SK-N-SH (cell line): ENCODE measurements around the gene ZNF23. TPM values are rescaled to one million over a fixed set of nuclear protein-coding genes. Genes with fewer than 3 reads are reported as not detected.

Experiments
- CTCF ChIA-PET: fragments of 300-600, 350-600 bp; formaldehyde crosslinking; extraction: SDS; loops from one replicate; lab custom pipeline; 2021; lab: Yijun Ruan, JAX
- POLR2A ChIA-PET: fragments of 350-600 bp; sonication (Branson Sonifier 250); formaldehyde crosslinking; extraction: SDS; loops from one replicate; lab custom pipeline; 2020; ENCODE audit warnings: antibody characterized with exemption, inconsistent platforms; lab: Yijun Ruan, JAX
- DNase-seq: peaks from one replicate; pipeline ENCODE4 v3.0.0; 2012
- H2AFZ ChIP-seq: fragments of 200-600 bp; sonication (generic); 2 replicates; pipeline ENCODE4 v1.8.1; 2016; ENCODE audit warnings: antibody characterized with exemption, mild to moderate bottlenecking, low read depth
- H3F3A ChIP-seq: fragments of 200-600 bp; sonication (generic); replicated peaks from 2 replicates; pipeline ENCODE3; 2016; ENCODE audit warnings: antibody characterized with exemption, mild to moderate bottlenecking; ENCODE audit not compliant: insufficient read depth
- H3K27ac ChIP-seq, 2 experiments: fragments of 200-500 bp in 1 of 2; fragments of 200-600 bp in 1 of 2; sonication (Bioruptor generic) in 1 of 2; sonication (generic), shearing (Covaris generic) in 1 of 2; 2 replicates each; pipeline versions ENCODE4 v1.5.1 to v1.6.1; 2014 to 2016; ENCODE audit warnings: low read depth in 2 of 2, inconsistent platforms in 1 of 2, low read length in 1 of 2, mild to moderate bottlenecking in 1 of 2, mixed read lengths in 1 of 2
- H3K27me3 ChIP-seq: fragments of 200-600 bp; sonication (generic), shearing (Covaris generic); 2 replicates; pipeline ENCODE4 v1.6.1; 2016; ENCODE audit warnings: mixed run types; ENCODE audit not compliant: insufficient read depth
- H3K36me3 ChIP-seq, 2 experiments: fragments of 200-500 bp in 1 of 2; fragments of 200-600 bp in 1 of 2; sonication (Bioruptor generic) in 1 of 2; sonication (generic) in 1 of 2; replicated peaks in 1 of 2; 2 replicates each; pipeline versions ENCODE3 to v1.5.1; 2014 to 2016; ENCODE audit warnings: low read length in 1 of 2, mild to moderate bottlenecking in 1 of 2; ENCODE audit not compliant: insufficient read depth in 2 of 2, control insufficient read depth in 1 of 2
- H3K4me1 ChIP-seq, 2 experiments: fragments of 200-500 bp in 1 of 2; fragments of 200-600 bp in 1 of 2; sonication (Bioruptor generic) in 1 of 2; sonication (generic), shearing (Covaris generic) in 1 of 2; 2 replicates each; pipeline versions ENCODE4 v1.5.1 to v1.6.1; 2014 to 2016; ENCODE audit warnings: low read depth in 1 of 2, low read length in 1 of 2, mixed run types in 1 of 2; ENCODE audit not compliant: insufficient read depth in 2 of 2, control insufficient read depth in 1 of 2
- H3K4me2 ChIP-seq: fragments of 200-600 bp; sonication (generic), shearing (Covaris generic); 2 replicates; pipeline ENCODE4 v1.6.1; 2017; ENCODE audit warnings: mixed run types
- H3K4me3 ChIP-seq, 2 experiments: fragments of 200-500 bp in 1 of 2; fragments of 200-600 bp in 1 of 2; sonication (Bioruptor generic) in 1 of 2; sonication (generic), shearing (Covaris generic) in 1 of 2; 2 replicates each; pipeline versions ENCODE4 v1.5.1 to v1.8.1; 2014 to 2016; ENCODE audit warnings: low read depth in 2 of 2, inconsistent platforms in 1 of 2, low read length in 1 of 2, mild to moderate bottlenecking in 1 of 2, mixed read lengths in 1 of 2, moderate library complexity in 1 of 2
- H3K79me2 ChIP-seq: fragments of 200-600 bp; sonication (generic); 2 replicates; pipeline ENCODE4 v1.8.1; 2017; ENCODE audit warnings: mild to moderate bottlenecking; ENCODE audit not compliant: insufficient read depth
- H3K9ac ChIP-seq: fragments of 200-600 bp; sonication (generic); 2 replicates; pipeline ENCODE4 v1.6.1; 2017; ENCODE audit warnings: mixed run types
- H3K9me2 ChIP-seq: fragments of 200-600 bp; sonication (generic); 2 replicates; pipeline ENCODE4 v1.6.1; 2017; ENCODE audit warnings: mixed run types
- H3K9me3 ChIP-seq: fragments of 200-600 bp; sonication (generic); 2 replicates; pipeline ENCODE4 v1.6.1; 2017; ENCODE audit warnings: mixed run types, mild to moderate bottlenecking, moderate library complexity
- H4K20me1 ChIP-seq: fragments of 200-600 bp; sonication (generic); 2 replicates; pipeline ENCODE4 v1.6.1; 2017; ENCODE audit warnings: mild to moderate bottlenecking, mixed run types; ENCODE audit not compliant: insufficient read depth
- ELF1 ChIP-seq: IDR thresholded peaks from 2 replicates; pipeline ENCODE4 v1.4.0; 2012
- EP300 ChIP-seq, 2 experiments: IDR thresholded peaks; 2 replicates each; pipeline versions ENCODE4 v1.4.0 to v1.6.1; 2012; ENCODE audit warnings: borderline replicate concordance in 1 of 2, low read depth in 1 of 2, low read length in 1 of 2
- FOSL2 ChIP-seq: IDR thresholded peaks from 2 replicates; pipeline ENCODE4 v1.4.0; 2012; ENCODE audit warnings: low read depth, mild to moderate bottlenecking, moderate library complexity, borderline replicate concordance
- FOXJ3 ChIP-seq: sonication (generic); formaldehyde crosslinking; IDR thresholded peaks from 2 replicates; pipeline ENCODE4 v1.5.1; 2020; ENCODE audit warnings: mild to moderate bottlenecking, missing genetic modification reagents
- GATA2 ChIP-seq: sonication (generic); formaldehyde crosslinking; IDR thresholded peaks from 2 replicates; pipeline ENCODE4 v1.5.0; 2020; ENCODE audit warnings: mild to moderate bottlenecking, missing genetic modification reagents
- MEF2A ChIP-seq: IDR thresholded peaks from 2 replicates; pipeline ENCODE4 v1.4.0; 2012; ENCODE audit warnings: low read depth, borderline replicate concordance
- MXI1 ChIP-seq: IDR thresholded peaks from 2 replicates; pipeline ENCODE4 v1.6.1; 2012; ENCODE audit warnings: mild to moderate bottlenecking, low read depth, low read length, improper control_type of control experiment
- POLR2AphosphoS5 ChIP-seq: IDR thresholded peaks from 2 replicates; pipeline ENCODE4 v1.6.1; 2012; ENCODE audit warnings: low read depth, low read length
- RCOR1 ChIP-seq: fragments of 150-350 bp; IDR thresholded peaks from 2 replicates; pipeline ENCODE4 v1.6.1; 2017; ENCODE audit warnings: antibody characterized with exemption, low read length
- RXRA ChIP-seq: IDR thresholded peaks from 2 replicates; pipeline ENCODE4 v1.4.0; 2012; ENCODE audit warnings: low read depth, mild to moderate bottlenecking, borderline replicate concordance
- SMC3 ChIP-seq: IDR thresholded peaks from 2 replicates; pipeline ENCODE4 v1.6.1; 2012; ENCODE audit warnings: low read depth, low read length, improper control_type of control experiment
- TEAD4 ChIP-seq: IDR thresholded peaks from 2 replicates; pipeline ENCODE4 v1.4.0; 2012; ENCODE audit warnings: mild to moderate bottlenecking, borderline replicate concordance; ENCODE audit not compliant: insufficient read depth
- WGBS: methylation state at CpG from one replicate; pipeline ENCODE4 v1.1.6; 2017; ENCODE audit warnings: low lambda C conversion rate; 5-methylcytosine and 5-hydroxymethylcytosine counted together
- polyA plus RNA-seq, 3 experiments: library from polyadenylated mRNA; depleted of rRNA; stranded (reverse); fragments of >200 nt; gene quantifications; 2 replicates each; pipeline ENCODE4 v1.2.3, GENCODE V29; 2012
- TF ChIP-seq, protein P1 (sequence below): IDR thresholded peaks from 2 replicates; pipeline ENCODE4; 2012
- TF ChIP-seq, protein P2 (sequence below): fragments of 200-600 bp; sonication (generic); IDR thresholded peaks from 2 replicates; pipeline ENCODE4 v1.6.1; 2017; ENCODE audit warnings: antibody characterized with exemption, mild to moderate bottlenecking, moderate library complexity
- TF ChIP-seq, protein P3 (sequence below): IDR thresholded peaks from 2 replicates; pipeline ENCODE4 v1.4.0; 2012; ENCODE audit warnings: low read depth, borderline replicate concordance
- TF ChIP-seq, protein P4 (sequence below): IDR thresholded peaks from 2 replicates; pipeline ENCODE4 v1.4.0; 2012; ENCODE audit warnings: low read depth, borderline replicate concordance

Gene ZNF23
- polyA plus RNA-seq, 1 of the 3 experiments (the other 2 are of a cell fraction), result 7.3 TPM

DNA sequence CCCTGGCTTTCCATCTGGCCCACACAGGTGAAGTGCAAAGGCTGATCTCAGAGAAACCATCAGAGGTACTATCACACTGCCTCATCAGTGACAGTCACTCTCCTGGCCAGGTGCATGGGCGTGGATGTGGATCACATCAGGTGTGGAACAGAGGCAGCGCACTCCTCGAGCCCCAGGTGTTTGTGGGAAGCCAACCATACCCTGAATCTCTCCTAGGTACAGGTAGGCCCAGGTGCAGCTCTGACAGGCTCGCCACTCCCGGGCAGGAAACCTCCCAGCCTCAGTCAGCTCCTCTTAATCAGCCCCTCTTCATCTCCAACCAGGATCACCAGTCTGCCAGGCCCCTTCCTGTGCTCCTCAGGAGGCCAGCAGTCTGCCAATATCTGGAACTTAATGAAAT is 51.9 kb downstream of the ZNF23 start:
- H3K4me1 ChIP-seq, result no peaks in the 10 kb centered on the region; a peak in 1 of 4 replicates
- no peaks in the 10 kb centered on the region for H3K9me2 ChIP-seq
- TF ChIP-seq, protein P1, sequence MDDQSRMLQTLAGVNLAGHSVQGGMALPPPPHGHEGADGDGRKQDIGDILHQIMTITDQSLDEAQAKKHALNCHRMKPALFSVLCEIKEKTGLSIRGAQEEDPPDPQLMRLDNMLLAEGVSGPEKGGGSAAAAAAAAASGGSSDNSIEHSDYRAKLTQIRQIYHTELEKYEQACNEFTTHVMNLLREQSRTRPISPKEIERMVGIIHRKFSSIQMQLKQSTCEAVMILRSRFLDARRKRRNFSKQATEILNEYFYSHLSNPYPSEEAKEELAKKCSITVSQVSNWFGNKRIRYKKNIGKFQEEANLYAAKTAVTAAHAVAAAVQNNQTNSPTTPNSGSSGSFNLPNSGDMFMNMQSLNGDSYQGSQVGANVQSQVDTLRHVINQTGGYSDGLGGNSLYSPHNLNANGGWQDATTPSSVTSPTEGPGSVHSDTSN, result no peak
- TF ChIP-seq, protein P2, sequence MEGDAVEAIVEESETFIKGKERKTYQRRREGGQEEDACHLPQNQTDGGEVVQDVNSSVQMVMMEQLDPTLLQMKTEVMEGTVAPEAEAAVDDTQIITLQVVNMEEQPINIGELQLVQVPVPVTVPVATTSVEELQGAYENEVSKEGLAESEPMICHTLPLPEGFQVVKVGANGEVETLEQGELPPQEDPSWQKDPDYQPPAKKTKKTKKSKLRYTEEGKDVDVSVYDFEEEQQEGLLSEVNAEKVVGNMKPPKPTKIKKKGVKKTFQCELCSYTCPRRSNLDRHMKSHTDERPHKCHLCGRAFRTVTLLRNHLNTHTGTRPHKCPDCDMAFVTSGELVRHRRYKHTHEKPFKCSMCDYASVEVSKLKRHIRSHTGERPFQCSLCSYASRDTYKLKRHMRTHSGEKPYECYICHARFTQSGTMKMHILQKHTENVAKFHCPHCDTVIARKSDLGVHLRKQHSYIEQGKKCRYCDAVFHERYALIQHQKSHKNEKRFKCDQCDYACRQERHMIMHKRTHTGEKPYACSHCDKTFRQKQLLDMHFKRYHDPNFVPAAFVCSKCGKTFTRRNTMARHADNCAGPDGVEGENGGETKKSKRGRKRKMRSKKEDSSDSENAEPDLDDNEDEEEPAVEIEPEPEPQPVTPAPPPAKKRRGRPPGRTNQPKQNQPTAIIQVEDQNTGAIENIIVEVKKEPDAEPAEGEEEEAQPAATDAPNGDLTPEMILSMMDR, result no peak
- TF ChIP-seq RXRA (no peak), POLR2AphosphoS5 (no peak), MEF2A (no peak), FOXJ3 (CRISPR knock-in tag) (no peak), MXI1 (no peak), FOSL2 (no peak), GATA2 (CRISPR knock-in tag) (no peak), EP300 (IDR thresholded peaks at IDR 0.05; ENCODE audit: borderline replicate concordance in 1 of 2, low read depth in 1 of 2, low read length in 1 of 2) (no peak)
- TF ChIP-seq, protein P3, sequence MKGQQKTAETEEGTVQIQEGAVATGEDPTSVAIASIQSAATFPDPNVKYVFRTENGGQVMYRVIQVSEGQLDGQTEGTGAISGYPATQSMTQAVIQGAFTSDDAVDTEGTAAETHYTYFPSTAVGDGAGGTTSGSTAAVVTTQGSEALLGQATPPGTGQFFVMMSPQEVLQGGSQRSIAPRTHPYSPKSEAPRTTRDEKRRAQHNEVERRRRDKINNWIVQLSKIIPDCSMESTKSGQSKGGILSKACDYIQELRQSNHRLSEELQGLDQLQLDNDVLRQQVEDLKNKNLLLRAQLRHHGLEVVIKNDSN, result no peak
- no peak overlapping the region for H2AFZ ChIP-seq
- H3F3A ChIP-seq, result no peaks in the 10 kb centered on the region
- 28% methylated on average over 5 of the region's 5 CpGs for WGBS
- ChIA-PET CTCF (interaction anchor here (1.2 to 6.0 kb wide), 4 partner anchors 24 to 218 kb away, joined by 3 to 162 read pairs (median 35); no protein-coding TSS in a partner anchor), POLR2A (interaction anchor here (3.5 kb wide), 1 partner anchor 90 kb away, joined by 9 read pairs; no protein-coding TSS in a partner anchor)
- DNase-seq, result no peak
- H3K27ac ChIP-seq, result no peak overlapping the region
- H3K4me3 ChIP-seq, result no peak overlapping the region
- no peaks in the 10 kb centered on the region for H3K9me3 ChIP-seq
- H3K27me3 ChIP-seq, result peaks cover 20% of the 10 kb centered on the region; the same call in 1 of the 2 replicates
- no peaks in the 10 kb centered on the region for H3K36me3 ChIP-seq
- H3K79me2 ChIP-seq, result no peaks in the 10 kb centered on the region
- H3K4me2 ChIP-seq, result no peak overlapping the region
- no peak overlapping the region for H3K9ac ChIP-seq
- H4K20me1 ChIP-seq, result no peaks in the 10 kb centered on the region

DNA sequence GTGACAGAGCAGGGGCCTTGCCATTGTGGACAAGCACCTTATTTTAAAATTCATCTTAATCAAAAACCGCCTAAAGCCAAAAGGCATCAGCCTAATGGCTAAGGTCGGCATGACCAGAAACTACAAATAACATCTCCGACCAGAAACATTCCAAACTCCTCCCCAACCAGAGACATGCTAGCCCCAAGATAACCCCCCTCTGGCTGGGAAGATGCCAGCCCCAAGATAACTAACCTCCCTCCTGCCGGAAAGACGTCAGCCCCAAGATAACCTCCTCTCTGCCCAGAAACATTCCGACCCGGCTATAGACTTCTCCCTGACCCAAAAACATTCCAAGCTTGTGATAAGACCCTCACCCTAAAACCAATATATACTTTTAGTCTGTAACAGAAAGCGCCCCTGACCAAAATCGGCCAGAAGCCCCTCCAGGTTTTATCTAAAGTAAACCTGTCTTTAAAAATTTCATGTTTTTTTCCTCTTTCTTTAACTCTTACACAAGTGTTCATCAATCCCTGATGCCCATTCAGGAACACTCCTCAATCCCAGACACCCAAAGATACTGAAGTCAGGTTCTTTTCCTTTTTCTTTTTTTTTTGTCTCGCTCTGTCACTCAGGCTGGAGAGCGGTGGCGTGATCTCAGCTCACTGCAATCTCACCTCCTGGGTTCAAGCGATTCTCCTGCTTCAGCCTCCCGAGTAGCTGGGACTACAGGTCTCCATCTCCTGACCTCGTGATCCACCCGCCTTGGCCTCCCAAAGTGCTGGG is 52.9 kb downstream of the ZNF23 start:
- ChIA-PET CTCF (interaction anchor here (0.9 to 6.0 kb wide), 2 partner anchors 91 to 201 kb away, joined by 3 to 162 read pairs; no protein-coding TSS in a partner anchor), POLR2A (no interaction called here)
- Histone ChIP-seq H3K4me3 (no peak overlapping the region), H3K27me3 (peaks cover 20% of the 10 kb centered on the region; the same call in 1 of the 2 replicates), H3K27ac (no peak overlapping the region), H3K9ac (no peak overlapping the region), H3K4me1 (no peaks in the 10 kb centered on the region; a peak in 1 of 4 replicates), H3K4me2 (no peak overlapping the region), H3K79me2 (no peaks in the 10 kb centered on the region), H3K9me3 (no peaks in the 10 kb centered on the region), H3F3A (no peaks in the 10 kb centered on the region), H2AFZ (no peak overlapping the region), H3K36me3 (no peaks in the 10 kb centered on the region), H4K20me1 (no peaks in the 10 kb centered on the region), H3K9me2 (no peaks in the 10 kb centered on the region)
- DNase-seq, result no peak
- 15% methylated on average over 16 of the region's 16 CpGs for WGBS
- TF ChIP-seq TEAD4, result no peak
- no peak for TF ChIP-seq SMC3
- TF ChIP-seq, protein P3, result no peak
- no peak for TF ChIP-seq RXRA
- TF ChIP-seq POLR2AphosphoS5, result no peak
- TF ChIP-seq, protein P4, sequence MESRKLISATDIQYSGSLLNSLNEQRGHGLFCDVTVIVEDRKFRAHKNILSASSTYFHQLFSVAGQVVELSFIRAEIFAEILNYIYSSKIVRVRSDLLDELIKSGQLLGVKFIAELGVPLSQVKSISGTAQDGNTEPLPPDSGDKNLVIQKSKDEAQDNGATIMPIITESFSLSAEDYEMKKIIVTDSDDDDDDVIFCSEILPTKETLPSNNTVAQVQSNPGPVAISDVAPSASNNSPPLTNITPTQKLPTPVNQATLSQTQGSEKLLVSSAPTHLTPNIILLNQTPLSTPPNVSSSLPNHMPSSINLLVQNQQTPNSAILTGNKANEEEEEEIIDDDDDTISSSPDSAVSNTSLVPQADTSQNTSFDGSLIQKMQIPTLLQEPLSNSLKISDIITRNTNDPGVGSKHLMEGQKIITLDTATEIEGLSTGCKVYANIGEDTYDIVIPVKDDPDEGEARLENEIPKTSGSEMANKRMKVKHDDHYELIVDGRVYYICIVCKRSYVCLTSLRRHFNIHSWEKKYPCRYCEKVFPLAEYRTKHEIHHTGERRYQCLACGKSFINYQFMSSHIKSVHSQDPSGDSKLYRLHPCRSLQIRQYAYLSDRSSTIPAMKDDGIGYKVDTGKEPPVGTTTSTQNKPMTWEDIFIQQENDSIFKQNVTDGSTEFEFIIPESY, result no peak
- TF ChIP-seq ELF1, result no peak
- TF ChIP-seq MXI1, result no peak
- TF ChIP-seq RCOR1, result no peak
- TF ChIP-seq, protein P2, result no peak
